GM12873 (cell line): ENCODE measurements around the gene CLASRP.

Experiments
- CTCF ChIP-seq: IDR thresholded peaks from 2 replicates; pipeline ENCODE4 v1.5.1; 2012; ENCODE audit warnings: low read depth, mild to moderate bottlenecking, moderate library complexity, low read length, control low read depth; ENCODE audit not compliant: insufficient read depth; ENCODE audit errors: missing control alignments

Gene CLASRP

GRCh38 chr19:45098521-45099466, 59.9 kb downstream of the CLASRP start:
- no peak for TF ChIP-seq CTCF

GRCh38 chr19:45099467-45100191, 60.8 kb downstream of the CLASRP start:
- no peak for TF ChIP-seq CTCF

- no peak for TF ChIP-seq CTCF
Observed at GRCh38 chr19:45100201-45100600, 61.4 kb downstream of the CLASRP start.

GRCh38 chr19:45100846-45101252, 62.0 kb downstream of the CLASRP start:
- no peak for TF ChIP-seq CTCF

- TF ChIP-seq CTCF, result no peak
Observed at GRCh38 chr19:45101806-45102205, 63.0 kb downstream of the CLASRP start.

- no peak for TF ChIP-seq CTCF
Observed at GRCh38 chr19:45102481-45102880, 63.6 kb downstream of the CLASRP start.

GRCh38 chr19:45103156-45103507, 64.3 kb downstream of the CLASRP start:
- no peak for TF ChIP-seq CTCF
